PC-3 (cell line): ENCODE data around the gene GBA2. TPM values are rescaled to one million over a fixed set of nuclear protein-coding genes. Genes with fewer than 3 reads are reported as not detected.

ENCODE experiments used
- ATAC-seq: fragments of 200-7000 bp; cut with Tn5 transposase; 2 replicates; pipeline ENCODE4 v1.9.1; 2020; ENCODE audit warnings: mild to moderate bottlenecking, moderate library complexity
- BruUV-seq: library from RNA; stranded (reverse); fragments of 400-500 nt; replicated peaks from 2 replicates; lab custom pipeline; 2021; lab: Mats Ljungman, UMichigan
- CTCF ChIA-PET: fragments of 300-600 bp; sonication (Branson Sonifier 250); formaldehyde crosslinking; loops from one replicate; lab custom pipeline; 2022; ENCODE audit warnings: antibody characterized with exemption; lab: Charles Lee
- POLR2A ChIA-PET: fragments of 300-600 bp; sonication (Branson Sonifier 250); formaldehyde crosslinking; loops from one replicate; lab custom pipeline; 2022; ENCODE audit warnings: antibody characterized with exemption; ENCODE audit not compliant: unreplicated experiment; lab: Charles Lee
- DNase-seq: peaks from one replicate; pipeline ENCODE4 v3.0.0-alpha.2; 2015
- H2AFZ ChIP-seq: fragments of 300-600 bp; sonication (generic); 2 replicates; pipeline ENCODE4 v1.6.0; 2016; ENCODE audit warnings: antibody characterized with exemption, low read length
- H3F3A ChIP-seq: fragments of 300-600 bp; sonication (generic); one replicate; pipeline ENCODE4 v1.6.0; 2017; ENCODE audit warnings: antibody characterized with exemption, low read length, control low read depth, mild to moderate bottlenecking; ENCODE audit not compliant: unreplicated experiment
- H3K27ac ChIP-seq: fragments of 300-600 bp; sonication (generic); 2 replicates; pipeline ENCODE4 v1.5.1; 2016; ENCODE audit warnings: mild to moderate bottlenecking, low read length
- H3K27me3 ChIP-seq: fragments of 300-600 bp; sonication (generic); 2 replicates; pipeline ENCODE4 v1.6.1; 2016; ENCODE audit warnings: low read length, mixed read lengths
- H3K36me3 ChIP-seq: fragments of 300-600 bp; sonication (generic); 2 replicates; pipeline ENCODE4 v1.6.1; 2016; ENCODE audit warnings: low read depth, mixed run types, low read length, mixed read lengths
- H3K4me1 ChIP-seq: fragments of 300-600 bp; sonication (generic); 2 replicates; pipeline ENCODE4 v1.5.1; 2016; ENCODE audit warnings: low read length; ENCODE audit not compliant: insufficient read depth
- H3K4me2 ChIP-seq: fragments of 300-600 bp; sonication (generic); 2 replicates; pipeline ENCODE4 v1.6.0; 2016; ENCODE audit warnings: low read length
- H3K4me3 ChIP-seq: fragments of 300-600 bp; sonication (generic); 2 replicates; pipeline ENCODE4 v1.5.1; 2016; ENCODE audit warnings: mild to moderate bottlenecking, low read length, mixed read lengths
- H3K79me2 ChIP-seq: fragments of 300-600 bp; sonication (generic); 2 replicates; pipeline ENCODE4 v1.6.1; 2017; ENCODE audit warnings: low read length, mixed read lengths
- H3K9ac ChIP-seq: fragments of 300-600 bp; sonication (generic); 2 replicates; pipeline ENCODE4 v1.6.0; 2016; ENCODE audit warnings: mild to moderate bottlenecking, low read length
- H3K9me2 ChIP-seq: fragments of 300-600 bp; sonication (generic); replicated peaks from 2 replicates; pipeline ENCODE4 v1.6.1; 2016; ENCODE audit warnings: mixed run types, low read length, mixed read lengths
- H3K9me3 ChIP-seq: fragments of 300-600 bp; sonication (generic); 2 replicates; pipeline ENCODE4 v1.6.1; 2016; ENCODE audit warnings: low read length, mixed read lengths
- H4K20me1 ChIP-seq: fragments of 300-600 bp; sonication (generic); 2 replicates; pipeline ENCODE4 v1.6.1; 2016; ENCODE audit warnings: low read length, mixed read lengths
- EZH2 ChIP-seq: fragments of 300-600 bp; sonication (generic); IDR thresholded peaks from one replicate; pipeline ENCODE4 v1.6.1; 2017; ENCODE audit warnings: antibody characterized with exemption, mild to moderate bottlenecking, low read length; ENCODE audit not compliant: unreplicated experiment
- EZH2phosphoT487 ChIP-seq: fragments of 300-600 bp; sonication (generic); IDR thresholded peaks from 2 replicates; pipeline ENCODE4 v1.6.1; 2018; ENCODE audit warnings: mild to moderate bottlenecking, antibody characterized with exemption, low read length, borderline replicate concordance
- intact Hi-C: fragments of 100-400 bp; cut with micrococcal nuclease; formaldehyde crosslinking; loops from 2 replicates; pipeline ENCODE4 v1.9.0; 2023
- total RNA-seq: library from RNA; depleted of rRNA; stranded (reverse); fragments of >200 nt; gene quantifications from 2 replicates; pipeline ENCODE4 v1.2.3, GENCODE V29; 2014
- TF ChIP-seq, protein P1 (sequence below): fragments of 300-600 bp; sonication (generic); conservative IDR thresholded peaks from 2 replicates; pipeline ENCODE4 v1.5.1; 2017; ENCODE audit warnings: antibody characterized with exemption, low read depth, mild to moderate bottlenecking, low read length

GBA2 gene
- total RNA-seq, 1 experiment from 2014 or later = 81.7 TPM

DNA sequence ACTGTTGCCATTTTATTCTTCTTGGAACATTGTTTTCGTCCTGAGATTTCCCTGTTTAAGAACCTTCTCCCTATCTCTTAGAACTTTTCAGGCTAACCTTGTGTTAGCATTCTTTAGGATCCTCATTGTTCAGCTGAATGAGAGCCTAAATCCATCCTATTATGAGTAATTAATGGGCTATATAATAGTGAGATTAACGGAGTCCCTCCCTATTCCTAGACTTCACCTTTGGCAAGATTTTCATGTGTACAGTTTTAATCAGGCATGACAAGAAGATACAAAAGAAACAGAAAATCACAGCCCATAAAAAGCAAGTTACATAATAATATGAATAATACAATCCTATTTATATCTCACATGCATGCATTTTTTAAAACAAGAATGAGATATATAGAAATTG, 14.2 kb upstream of the GBA2 start:
- Histone ChIP-seq H3K27ac (no peak overlapping the region), H3K36me3 (no peaks in the 10 kb centered on the region), H3K4me1 (peaks cover 9% of the 10 kb centered on the region), H3K4me3 (no peak overlapping the region), H3K9me3 (no peaks in the 10 kb centered on the region), H4K20me1 (no peaks in the 10 kb centered on the region), H3K27me3 (no peaks in the 10 kb centered on the region), H2AFZ (no peak overlapping the region), H3F3A (no peaks in the 10 kb centered on the region), H3K9ac (no peak overlapping the region), H3K4me2 (no peak overlapping the region), H3K9me2 (no peaks in the 10 kb centered on the region), H3K79me2 (peaks cover 16% of the 10 kb centered on the region)
- intact Hi-C loops = no loop called here
- POLR2A ChIA-PET = interaction anchor here (0.7 kb wide), 2 partner anchors 13 to 684 kb away, joined by 3 read pairs; no protein-coding TSS in a partner anchor
- no peak for DNase-seq
- TF ChIP-seq, protein P1, sequence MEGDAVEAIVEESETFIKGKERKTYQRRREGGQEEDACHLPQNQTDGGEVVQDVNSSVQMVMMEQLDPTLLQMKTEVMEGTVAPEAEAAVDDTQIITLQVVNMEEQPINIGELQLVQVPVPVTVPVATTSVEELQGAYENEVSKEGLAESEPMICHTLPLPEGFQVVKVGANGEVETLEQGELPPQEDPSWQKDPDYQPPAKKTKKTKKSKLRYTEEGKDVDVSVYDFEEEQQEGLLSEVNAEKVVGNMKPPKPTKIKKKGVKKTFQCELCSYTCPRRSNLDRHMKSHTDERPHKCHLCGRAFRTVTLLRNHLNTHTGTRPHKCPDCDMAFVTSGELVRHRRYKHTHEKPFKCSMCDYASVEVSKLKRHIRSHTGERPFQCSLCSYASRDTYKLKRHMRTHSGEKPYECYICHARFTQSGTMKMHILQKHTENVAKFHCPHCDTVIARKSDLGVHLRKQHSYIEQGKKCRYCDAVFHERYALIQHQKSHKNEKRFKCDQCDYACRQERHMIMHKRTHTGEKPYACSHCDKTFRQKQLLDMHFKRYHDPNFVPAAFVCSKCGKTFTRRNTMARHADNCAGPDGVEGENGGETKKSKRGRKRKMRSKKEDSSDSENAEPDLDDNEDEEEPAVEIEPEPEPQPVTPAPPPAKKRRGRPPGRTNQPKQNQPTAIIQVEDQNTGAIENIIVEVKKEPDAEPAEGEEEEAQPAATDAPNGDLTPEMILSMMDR = no peak
- TF ChIP-seq EZH2phosphoT487 (no peak), EZH2 (no peak)
- BruUV-seq = no TSS peak
- CTCF ChIA-PET = no interaction called here
- ATAC-seq = peak; percentile 40

DNA sequence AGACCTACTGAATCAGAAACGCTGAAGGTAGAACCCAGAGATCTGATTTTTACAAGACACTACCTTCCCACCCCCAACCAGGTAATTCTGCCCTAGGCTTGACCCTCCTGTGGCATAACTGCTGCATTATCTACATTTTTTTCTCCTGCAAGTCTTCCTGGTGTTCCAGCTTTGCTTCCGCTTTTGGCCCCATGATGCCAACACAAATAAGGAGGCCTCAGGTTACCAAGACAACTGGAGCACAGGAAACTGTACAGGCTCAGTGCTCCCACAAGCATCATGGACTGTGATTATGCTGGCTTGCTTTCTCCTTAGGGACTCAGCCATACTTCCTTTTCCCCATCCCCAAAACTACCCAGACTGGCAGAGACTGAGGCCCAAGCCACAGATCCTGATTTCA, 11.6 kb upstream of the GBA2 start:
- peaks cover 20% of the 10 kb centered on the region for H3K79me2 ChIP-seq
- H2AFZ ChIP-seq = no peak overlapping the region
- intact Hi-C loops = no loop called here
- ChIA-PET CTCF (interaction anchor here (0.6 kb wide), 1 partner anchor 10 kb away, joined by 7 read pairs; no protein-coding TSS in a partner anchor), POLR2A (no interaction called here)
- peaks cover 26% of the 10 kb centered on the region for H3K4me1 ChIP-seq
- H3F3A ChIP-seq = no peaks in the 10 kb centered on the region
- H3K4me2 ChIP-seq = no peak overlapping the region
- H4K20me1 ChIP-seq = no peaks in the 10 kb centered on the region
- no peak overlapping the region for H3K4me3 ChIP-seq
- no peaks in the 10 kb centered on the region for H3K9me3 ChIP-seq
- H3K27ac ChIP-seq = no peak overlapping the region
- H3K9me2 ChIP-seq = no peaks in the 10 kb centered on the region
- H3K9ac ChIP-seq = no peak overlapping the region
- DNase-seq (peak; percentile 36), ATAC-seq (no peak)
- no peaks in the 10 kb centered on the region for H3K27me3 ChIP-seq
- TF ChIP-seq EZH2 = no peak
- BruUV-seq = no TSS peak
- no peaks in the 10 kb centered on the region for H3K36me3 ChIP-seq

DNA sequence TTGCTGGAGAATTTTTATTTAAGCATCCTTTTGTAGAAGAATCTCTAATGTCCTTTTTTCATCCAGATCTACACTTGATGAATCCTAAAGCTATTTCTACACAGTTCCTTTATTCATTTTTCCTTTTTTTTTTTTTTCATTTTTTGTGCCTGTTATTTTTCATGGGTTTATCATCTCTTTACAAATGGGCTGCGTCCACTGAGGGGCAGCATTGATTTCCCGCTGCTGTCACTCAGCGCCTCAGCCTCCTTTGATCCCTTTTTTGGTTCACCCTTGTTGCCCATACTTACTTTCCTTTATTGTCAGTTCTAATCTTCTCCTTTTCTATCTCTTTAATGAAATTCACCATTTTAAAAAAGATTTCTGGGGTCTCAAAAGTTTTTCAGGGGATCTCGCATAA, 10.8 kb upstream of the GBA2 start:
- Histone ChIP-seq H3K4me2 (no peak overlapping the region), H3K4me3 (no peak overlapping the region), H3K27ac (no peak overlapping the region), H3K4me1 (peaks cover 26% of the 10 kb centered on the region), H2AFZ (no peak overlapping the region), H3K79me2 (peaks cover 20% of the 10 kb centered on the region), H3F3A (no peaks in the 10 kb centered on the region), H3K9me2 (no peaks in the 10 kb centered on the region), H3K9me3 (no peaks in the 10 kb centered on the region), H3K9ac (no peak overlapping the region), H3K36me3 (no peaks in the 10 kb centered on the region), H4K20me1 (no peaks in the 10 kb centered on the region), H3K27me3 (no peaks in the 10 kb centered on the region)
- TF ChIP-seq EZH2phosphoT487 = no peak
- no TSS peak for BruUV-seq
- DNase-seq = no peak
- ChIA-PET CTCF (no interaction called here), POLR2A (interaction anchor here (0.6 to 0.7 kb wide), 2 partner anchors 29 to 96 kb away, joined by 4 to 14 read pairs; no protein-coding TSS in a partner anchor)
- intact Hi-C loops = no loop called here
- no peak for ATAC-seq
